ENCODE measurements around the gene MYH7B.
A peak's percentile ranks its signal among the peaks of the same experiment; 100 is the strongest.

MYH7B gene

DNA sequence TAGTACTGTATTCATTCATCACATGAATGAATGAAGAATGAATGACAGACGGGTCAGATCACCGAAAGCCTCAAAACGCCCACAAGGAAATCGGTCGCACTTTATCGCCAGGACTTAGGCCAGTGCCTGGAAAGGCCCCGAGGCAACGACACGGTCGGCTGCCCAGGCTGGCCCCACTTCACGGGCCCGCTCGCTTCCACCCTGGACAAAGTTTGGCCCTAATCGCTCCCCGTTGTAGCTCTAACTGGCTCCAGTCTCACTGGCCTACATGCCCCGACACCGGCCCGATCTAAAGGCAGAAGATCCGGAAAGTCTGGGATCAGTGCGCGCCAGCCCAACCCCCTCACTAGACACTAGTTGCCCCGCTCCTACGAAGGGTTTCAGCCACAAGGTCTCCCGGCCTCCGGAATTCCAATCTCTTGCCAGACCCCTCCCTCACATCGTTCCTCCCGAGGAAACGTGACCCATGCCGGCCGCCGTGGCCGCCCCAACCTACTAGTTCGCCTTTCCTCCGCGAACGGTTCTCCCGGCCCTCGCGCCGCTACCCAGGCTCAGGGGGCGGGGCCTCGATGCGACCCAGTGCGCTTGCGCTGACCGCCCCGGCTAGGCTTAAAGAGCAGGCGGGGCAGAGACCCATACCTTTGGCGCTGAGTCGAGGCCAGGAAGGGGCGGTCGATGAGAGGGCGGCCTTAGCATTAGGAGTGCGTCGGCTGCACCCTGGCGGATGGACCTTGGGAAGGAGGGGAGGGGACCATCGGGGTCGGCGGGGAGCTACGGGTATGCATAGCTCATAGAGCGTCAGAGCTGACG is at the start of gene MYH7B, which contains the start of gene GSS:
Gene MYH7B (plus strand): TSS at position 638 of the 810 bp plus-strand sequence. CDS start 22,138 bp downstream, outside the sequence.
Gene GSS (minus strand): TSS at position 576 of the 810 bp plus-strand sequence. CDS start 3,954 bp downstream, outside the sequence.
- peak; percentile 86 to 93 for DNase-seq

DNA sequence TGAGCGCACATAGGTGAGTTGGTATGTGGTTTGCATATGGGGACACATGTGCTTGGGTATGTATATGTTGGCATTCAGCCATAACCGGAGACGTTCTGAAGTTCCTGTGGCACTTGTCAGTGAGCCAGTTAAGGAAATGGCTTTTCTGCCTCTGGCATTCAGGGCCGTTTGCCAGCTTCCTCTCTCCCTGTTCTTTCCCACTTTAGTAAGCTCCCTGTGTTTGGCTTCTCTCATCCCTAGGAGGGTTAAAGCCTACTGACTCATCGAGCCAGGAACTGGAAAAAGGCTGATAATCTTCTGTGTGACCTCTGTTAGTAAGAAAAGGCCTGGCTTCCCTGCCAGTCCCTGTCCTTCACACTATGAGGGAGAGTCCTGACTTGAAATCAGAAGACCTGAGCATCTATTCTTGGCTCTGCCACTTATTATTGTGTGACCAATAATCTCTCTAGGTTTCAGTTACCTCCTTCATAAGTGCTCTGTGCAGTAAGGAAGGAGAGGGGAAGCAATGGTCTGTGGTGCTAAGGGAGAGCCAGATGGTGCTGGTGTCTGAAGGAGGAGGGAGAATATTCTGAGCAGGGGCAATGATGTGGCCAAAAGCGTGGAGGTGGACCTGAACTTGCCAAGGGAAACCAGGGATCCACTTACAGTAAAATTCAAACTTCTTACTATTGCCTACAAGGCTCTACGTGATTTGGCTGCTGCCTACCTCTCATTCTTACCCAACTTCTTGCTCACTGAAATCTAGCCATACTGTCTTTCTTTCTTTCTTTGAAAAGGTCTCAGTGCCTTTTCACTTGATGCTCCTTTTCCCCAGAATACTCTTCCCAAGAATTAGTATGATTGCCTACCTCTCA is 47.8 kb upstream of the MYH7B start:
- DNase-seq, result no peak

DNA sequence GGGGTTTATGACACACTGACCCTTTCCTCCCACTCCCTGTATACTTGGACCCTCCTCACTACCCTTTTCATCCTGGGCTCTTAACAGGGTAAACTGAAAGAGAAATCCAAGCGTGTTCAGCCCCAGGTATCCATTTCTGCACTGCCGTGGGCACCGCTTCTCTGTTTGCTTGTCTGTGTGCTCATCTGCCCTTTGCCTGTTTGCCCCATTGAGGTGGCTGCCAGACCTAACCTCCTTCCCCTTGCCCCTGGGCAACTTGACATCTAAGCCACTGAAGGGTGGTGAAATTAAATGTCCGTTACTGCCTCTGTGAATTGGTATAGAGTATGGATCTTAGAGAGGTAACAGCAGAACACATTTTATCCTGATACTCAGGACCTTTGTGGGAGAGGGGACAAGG is 40.5 kb upstream of the MYH7B start:
- DNase-seq, result no peak

DNA sequence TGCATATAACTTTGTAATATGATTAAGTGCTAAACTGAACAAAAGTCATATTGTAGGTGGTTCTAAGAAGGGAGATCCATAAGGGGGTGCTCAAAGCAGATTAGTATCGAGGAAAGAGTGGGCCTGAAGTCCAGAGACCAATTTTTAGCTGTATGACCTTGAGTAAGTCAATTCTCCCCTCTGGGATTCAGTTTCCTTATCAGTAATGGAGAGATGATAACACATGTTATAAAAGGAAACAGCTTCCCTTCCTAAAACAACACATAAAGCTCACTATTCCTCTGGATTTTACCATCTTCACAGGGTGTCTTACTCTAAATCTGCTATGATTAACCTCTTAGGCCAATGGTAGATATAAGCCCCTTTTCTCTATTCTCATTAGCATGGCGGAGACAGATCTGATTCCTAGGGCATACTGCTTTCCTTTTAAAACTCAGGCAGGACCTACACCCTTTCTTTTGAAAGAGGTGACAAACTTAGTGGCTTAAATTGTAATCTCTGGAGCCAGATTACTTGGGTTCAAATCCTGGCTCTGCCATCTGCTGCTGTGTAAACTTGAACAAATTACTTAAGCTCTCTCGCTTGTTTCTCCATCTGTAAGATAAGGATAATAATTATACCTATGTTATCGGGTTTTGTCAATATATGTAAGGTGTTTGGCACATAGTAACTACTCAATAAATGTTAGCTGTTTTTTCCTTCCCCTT is 39.8 kb upstream of the MYH7B start:
- no peak for DNase-seq

DNA sequence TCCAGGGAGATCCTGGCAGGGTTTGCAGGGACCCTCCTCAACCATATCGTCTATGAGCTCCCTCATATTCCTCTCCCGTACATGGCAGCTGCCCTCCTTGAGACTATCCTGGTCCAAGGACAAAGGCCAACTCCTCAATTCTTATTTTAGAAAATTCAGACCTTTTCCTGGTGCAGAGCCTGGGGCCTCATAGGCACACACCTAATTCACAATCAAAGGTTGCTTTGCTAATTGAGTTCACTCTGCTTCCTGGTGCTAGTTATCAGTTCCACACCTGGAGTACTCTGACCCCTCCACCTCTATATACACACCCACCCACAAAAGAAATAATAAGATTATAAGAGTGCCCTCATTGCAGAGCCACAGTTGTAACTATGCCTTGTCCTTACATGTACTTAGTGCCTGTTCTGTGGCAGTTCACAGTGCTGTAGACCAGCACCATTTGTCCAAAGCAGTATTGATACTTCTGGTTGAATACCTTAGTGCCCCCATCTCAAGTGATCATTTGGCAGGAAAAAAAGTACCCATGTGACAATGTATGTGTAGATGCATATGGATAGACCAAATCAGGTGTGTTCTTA is 38.8 kb upstream of the MYH7B start:
- DNase-seq, result no peak

DNA sequence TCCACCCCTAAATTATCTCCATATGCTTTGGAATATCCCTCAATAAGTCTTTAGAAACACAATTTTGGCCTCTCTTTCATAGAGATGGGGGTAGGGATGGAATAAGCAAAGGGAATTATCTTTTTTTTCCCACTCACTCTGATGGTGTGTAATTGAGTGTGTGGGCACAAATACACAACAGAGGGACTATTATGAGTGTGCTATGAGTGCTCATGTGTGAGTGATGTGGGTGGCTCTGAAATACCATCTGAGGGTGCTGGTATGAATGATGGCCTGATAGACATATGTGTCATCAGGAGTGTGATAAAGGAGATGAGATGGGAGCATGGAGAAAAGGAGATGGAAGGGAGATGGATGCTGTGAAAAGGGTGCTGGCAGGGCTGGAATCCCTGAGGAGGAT is 35.6 kb upstream of the MYH7B start:
- DNase-seq, result no peak

DNA sequence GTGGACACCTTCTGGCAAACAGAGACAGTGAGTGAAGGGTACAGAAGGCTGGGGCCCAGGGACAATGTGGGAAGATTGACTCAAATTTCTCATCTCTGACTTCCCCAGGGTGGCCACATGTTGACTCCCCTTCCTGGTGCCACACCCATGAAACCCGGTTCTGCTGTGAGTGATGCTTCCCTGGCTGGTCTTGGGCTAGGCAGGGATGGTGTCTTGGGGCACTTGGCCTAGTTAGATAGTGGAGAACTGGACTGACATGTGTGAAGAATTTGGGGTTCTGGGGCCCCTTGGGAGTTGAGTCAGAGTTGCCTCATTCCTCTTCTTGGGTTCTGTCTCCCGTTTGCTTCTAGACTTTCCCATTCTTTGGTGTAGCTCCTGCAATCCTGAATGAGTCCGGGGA is 34.2 kb upstream of the MYH7B start:
- DNase-seq, result no peak

DNA sequence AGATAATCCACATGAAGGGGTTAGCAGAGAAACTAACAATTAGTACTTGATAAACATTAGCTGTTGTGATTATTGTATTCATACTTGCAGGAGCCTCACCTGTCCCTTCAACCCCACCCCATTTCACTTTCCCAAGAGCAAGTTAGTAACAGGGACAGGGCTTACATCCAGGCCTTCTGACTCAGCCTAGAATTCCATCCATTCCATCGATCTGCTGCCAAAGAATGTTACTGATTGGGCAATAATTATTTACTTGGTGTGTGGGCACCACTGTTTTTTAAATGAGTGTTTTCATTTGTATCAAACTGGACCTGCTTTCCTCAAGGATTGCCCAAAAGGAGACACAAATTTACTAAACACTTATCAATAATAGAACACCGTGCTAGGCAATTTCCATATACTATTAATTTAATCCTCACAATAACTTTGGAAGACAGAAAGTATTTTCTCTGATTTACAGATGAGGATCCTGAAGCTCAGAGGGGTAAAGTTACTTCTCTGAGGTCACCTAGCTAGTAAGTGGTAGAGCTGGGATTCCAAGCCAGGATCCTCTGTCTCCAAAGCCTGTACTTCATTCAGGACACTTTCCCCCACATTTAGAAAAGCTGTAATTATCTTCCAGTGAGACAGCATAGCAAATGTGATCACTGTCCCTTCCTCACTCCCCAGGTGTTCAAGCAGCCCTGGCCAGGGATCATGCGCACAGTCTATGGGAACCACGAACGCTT is 32.9 kb upstream of the MYH7B start:
- no peak for DNase-seq

DNA sequence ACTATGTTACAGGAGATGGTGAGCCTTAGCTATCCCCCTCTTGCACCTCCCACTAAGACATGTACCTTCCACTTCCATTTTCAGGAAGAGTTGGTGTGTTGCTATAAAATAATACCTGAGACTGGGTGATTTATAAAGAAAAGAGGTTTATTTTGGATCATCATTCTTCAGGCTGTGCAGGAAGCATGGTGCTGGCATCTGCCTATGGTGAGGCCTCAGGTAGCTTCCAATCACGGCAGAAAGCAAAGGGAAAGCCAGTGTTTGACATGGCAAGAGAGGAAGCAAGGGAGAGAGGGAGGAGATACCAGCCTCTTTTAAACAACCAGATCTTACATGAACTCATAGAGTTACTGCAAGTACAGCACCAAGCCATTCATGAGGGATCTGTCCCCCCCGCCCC is 32.3 kb upstream of the MYH7B start:
- DNase-seq, result no peak

DNA sequence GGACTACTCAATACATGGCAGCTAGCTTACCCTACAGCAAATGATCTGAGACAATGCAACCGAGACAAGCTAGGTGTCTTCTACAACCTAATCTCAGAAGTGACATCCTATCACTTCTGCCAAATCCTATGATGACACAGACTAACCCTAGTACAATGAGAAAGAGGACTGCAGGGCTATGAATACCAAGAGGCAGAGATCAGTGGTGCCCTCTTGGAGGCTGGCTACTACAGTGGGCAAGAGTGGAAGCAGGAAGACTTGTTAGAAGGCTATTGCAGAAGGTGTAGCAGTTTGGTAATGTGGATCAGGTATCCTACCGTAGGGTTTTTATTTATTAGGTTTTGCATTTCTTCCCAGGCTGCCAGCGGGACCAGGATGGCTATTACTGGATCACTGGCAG is 30.3 kb upstream of the MYH7B start:
- no peak for DNase-seq

DNA sequence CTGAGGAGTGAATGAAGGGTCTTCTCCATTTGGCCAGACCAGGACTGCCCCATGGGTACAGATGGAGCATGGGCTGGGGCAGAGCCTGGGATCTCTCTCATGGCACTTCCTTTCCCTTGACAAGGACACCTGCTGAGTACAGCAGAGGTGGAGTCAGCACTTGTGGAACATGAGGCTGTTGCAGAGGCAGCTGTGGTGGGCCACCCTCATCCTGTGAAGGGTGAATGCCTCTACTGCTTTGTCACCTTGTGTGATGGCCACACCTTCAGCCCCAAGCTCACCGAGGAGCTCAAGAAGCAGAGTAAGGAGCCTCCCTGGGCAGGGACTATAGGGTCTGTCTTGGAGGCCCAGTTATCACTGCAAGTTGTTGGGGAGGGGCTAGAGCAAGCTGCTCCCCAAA is 29.7 kb upstream of the MYH7B start:
- DNase-seq, result no peak

DNA sequence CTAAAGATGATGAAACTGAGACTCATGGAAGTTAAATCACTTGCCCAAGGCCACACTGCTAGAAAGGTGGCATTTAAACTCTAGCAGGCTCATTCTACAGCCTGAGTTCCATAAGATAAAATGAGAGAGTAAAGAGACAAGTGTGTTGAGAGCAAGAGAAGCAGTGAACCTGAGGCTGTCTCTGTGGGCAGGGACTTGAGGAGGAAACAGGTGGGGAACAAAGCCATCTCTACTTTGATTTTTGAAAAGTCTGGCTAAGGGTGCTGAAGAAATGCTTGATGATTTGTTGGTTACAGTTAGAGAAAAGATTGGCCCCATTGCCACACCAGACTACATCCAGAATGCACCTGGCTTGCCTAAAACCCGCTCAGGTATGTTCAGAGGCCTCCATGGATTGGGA is 29.1 kb upstream of the MYH7B start:
- no peak for DNase-seq

DNA sequence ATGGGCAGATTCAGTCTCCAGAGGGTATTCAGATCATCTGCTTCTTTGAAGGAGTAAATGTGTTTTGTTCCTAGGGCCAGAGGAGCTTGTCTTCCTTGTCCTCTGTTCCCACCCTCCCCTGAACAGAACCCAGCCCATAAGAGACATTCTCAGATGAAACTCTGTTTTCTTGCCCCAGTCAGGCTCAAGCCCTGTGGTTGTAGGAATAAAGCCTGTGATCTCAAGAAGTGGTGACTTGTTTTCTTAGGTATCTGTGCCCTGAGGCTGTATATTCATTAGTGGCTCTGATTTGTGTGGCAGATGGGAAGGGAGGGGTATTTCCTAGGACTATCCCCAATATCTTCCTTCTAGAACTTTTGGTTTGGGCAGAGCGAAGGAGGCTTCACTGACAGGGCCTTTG is 27.9 kb upstream of the MYH7B start:
- DNase-seq, result no peak

DNA sequence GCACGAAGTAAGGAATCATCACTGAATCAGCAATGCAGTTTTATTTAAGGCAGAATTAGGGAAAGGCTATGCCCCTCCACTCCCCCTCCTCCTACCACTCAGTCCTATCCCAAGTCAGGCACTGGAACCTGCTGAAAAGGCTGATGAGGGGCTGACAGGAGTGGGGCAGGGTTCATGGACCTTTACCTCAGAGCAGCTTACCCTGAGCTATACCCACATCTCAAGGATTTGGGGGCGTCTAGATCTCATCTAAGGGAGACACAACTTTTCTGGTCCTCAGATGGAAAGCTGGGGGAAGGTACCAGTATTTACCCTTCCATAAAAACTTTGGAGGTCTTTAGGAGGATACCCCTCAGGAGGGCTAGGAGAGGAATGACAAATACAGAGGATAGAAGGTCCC is 27.3 kb upstream of the MYH7B start:
- no peak for DNase-seq

DNA sequence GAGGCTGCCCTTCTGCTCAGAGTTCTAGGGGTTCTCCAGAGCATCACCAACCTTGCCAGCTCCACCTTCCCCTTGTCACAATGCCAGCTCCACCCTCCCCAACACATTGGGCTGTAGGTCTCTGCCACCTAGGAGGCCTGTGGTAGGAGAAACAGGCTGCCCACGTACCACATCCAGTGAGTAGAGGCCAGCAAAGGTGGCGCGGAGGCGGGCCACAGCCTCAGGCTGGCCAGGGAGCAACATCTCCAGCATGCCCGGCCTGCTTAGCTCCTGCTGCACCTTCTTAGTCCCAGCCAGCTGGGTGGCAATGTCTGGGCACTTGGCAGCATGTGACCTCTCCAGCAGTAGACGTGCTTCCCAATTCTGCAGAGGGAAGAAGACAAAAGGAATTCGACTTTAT is 23.9 kb upstream of the MYH7B start:
- DNase-seq, result no peak

DNA sequence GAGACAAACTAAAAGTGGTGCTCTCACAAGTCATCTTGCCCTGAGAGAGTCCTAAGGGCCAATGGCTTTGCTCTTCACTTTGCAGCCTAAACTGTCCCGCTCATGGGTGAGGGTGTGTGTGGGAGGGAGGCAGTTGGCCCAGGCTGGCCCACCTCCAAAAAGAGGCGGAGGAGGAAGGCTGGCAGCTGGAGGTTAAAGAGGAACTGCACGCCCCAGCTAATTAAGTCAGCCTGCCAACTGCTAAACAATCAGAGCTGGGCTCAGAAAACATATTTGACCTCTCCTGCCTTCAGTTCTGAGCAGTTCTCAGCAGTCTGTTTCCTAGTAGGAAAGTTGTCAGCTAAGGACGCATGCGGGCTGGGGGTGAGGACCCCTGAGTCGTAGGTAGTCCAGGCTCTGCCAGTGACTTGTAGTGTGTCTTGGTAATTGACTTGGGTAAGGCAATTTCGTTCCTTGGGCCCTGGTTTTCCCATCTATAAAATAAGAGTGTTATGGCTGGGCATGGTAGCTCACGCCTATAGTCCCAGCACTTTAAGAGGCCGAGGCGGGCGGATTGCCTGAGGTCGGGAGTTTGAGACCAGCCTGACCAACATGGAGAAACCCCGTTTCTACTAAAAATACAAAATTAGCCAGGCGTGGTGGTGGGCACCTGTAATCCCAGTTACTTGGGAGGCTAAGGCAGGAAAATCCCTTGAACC is 17.1 kb upstream of the MYH7B start:
- peak; percentile 28 to 31 for DNase-seq

DNA sequence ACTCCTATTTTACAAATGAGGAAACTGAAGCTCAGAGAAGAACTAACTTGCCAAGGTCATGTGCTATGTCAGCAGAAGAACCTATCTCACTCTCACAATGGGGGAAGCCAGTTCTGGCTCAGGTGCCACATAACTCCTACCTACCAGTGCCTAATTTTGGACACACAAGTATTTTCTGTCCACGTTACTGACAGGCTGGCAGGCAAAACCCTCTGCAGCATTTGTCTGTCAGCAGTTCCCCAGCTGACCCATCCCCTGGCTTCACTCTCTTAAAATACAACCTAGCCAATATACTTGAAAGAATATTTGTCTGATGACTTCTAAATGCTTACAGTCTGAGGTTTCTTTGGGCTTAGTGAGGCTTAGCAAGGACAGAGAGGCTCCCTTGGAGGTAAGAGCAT is 15.6 kb upstream of the MYH7B start:
- no peak for DNase-seq

DNA sequence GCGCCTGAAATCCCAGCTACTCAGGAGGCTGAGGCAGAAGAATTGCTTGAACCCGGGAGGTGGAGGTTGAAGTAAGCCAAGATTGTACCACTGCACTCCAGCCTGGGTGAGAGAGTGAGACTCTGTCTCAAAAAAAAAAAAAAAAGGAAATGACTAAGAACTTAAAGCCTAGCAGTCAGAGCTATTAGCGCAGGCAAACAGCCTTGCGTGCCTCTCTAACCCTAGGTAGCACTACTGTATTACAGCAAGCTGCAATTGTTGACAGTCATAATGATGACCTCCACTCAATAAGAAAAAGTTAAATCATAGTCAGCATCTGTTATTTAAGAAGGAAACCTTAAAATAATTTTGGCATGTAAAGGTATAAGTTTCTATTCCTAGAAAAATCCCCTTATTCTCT is 14.4 kb upstream of the MYH7B start:
- no peak for DNase-seq

DNA sequence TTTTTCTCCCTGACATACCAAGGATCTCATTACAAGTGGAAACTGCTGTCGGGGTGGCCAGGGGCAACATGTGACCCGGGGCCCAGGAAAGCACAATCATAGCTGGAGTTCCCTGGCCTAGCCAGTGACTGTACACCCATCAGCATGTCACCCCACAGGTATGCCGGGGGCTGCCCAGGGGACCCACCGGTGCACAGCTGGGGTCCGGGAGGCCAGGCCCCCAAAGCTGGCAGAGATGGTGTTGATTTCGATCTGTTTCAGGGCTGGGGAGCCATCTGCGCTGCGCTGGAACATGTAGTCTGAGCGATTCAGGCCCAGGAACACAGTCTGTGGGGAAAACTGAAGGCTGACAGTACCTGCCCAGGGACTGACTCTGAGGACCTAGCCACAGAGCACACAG is 13.4 kb upstream of the MYH7B start:
- no peak for DNase-seq

DNA sequence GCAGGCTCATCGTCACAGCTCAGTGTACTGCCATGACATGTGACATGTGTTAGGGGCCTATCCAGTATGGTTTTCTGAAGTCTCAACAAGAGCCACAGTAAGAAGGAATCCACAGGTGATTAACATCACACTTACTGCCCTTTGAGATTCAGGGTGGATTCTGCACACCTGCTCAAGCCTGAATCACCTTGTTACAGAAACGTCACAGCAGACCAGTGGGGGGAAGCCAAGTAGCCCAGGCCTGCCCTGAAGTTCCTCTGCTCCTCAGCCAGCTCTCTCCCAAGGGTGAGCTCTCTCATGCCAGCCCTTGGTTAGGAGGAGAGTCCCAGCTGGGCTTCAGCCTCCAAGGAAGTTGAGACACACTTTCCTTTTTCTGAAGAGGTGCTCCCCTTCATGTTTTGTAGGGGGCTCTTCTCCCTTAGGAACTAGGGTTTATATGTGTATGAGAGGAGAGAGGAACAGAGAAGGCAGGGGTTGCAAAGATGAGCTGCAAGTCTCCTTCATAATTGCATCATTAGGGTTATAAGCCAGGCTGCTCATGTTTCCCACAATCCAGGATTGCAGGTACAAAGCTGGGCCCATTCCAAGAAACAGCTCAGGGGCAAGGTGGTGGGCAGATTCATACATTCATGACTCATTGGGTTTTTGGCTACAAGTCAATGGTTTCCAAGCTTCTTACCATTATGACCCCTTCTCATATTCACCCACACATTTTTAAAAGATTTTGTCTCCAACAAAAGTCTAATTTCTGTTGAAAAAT is 11.7 kb upstream of the MYH7B start:
- no peak for DNase-seq
